Fibroblast of lung (primary cell): ENCODE results near the gene MIPOL1. TPM values are rescaled to one million over a fixed set of nuclear protein-coding genes. Genes with fewer than 3 reads are reported as not detected.

Experiments used
- DNase-seq, 2 donors: peaks; one replicate each; pipeline versions ENCODE4 v3.0.0 to v3.0.0-alpha.2; 2010; ENCODE audit warnings: low read depth in 2 of 2
- H2AFZ ChIP-seq: 2 replicates; pipeline ENCODE4 v1.5.1; 2012; ENCODE audit warnings: low read length, control low read depth, inconsistent platforms
- H3K27ac ChIP-seq: 2 replicates; pipeline ENCODE4 v1.5.1; 2011; ENCODE audit warnings: low read length, control low read depth; ENCODE audit not compliant: insufficient read depth
- H3K27me3 ChIP-seq: 2 replicates; pipeline ENCODE4 v1.5.1; 2011; ENCODE audit warnings: mild to moderate bottlenecking, low read length; ENCODE audit not compliant: control insufficient read depth, insufficient read depth
- H3K36me3 ChIP-seq: 2 replicates; pipeline ENCODE4 v1.5.1; 2011; ENCODE audit warnings: low read length; ENCODE audit not compliant: control insufficient read depth, insufficient read depth
- H3K4me1 ChIP-seq: 2 replicates; pipeline ENCODE4 v1.5.1; 2011; ENCODE audit warnings: low read length; ENCODE audit not compliant: control insufficient read depth, insufficient read depth; ENCODE audit errors: extremely low read depth
- H3K4me2 ChIP-seq: 2 replicates; pipeline ENCODE4 v1.5.1; 2011; ENCODE audit warnings: low read length, control low read depth; ENCODE audit not compliant: insufficient read depth; ENCODE audit errors: extremely low read depth
- H3K4me3 ChIP-seq, 4 experiments: fragments of 200-600 bp in 1 of 4; sonication (generic) in 1 of 4; replicated peaks in 1 of 4; 2 replicates each; pipeline ENCODE4 v1.5.1; 2011 to 2016; ENCODE audit warnings: low read length in 4 of 4, low read depth in 3 of 4, mild to moderate bottlenecking in 3 of 4, control low read depth in 2 of 4, inconsistent platforms in 1 of 4, mixed read lengths in 1 of 4; ENCODE audit not compliant: insufficient read depth in 1 of 4; ENCODE audit errors: control extremely low read depth in 1 of 4
- H3K79me2 ChIP-seq: 2 replicates; pipeline ENCODE4 v1.5.1; 2012; ENCODE audit warnings: mild to moderate bottlenecking, low read length, inconsistent platforms; ENCODE audit not compliant: control insufficient read depth, insufficient read depth
- H3K9ac ChIP-seq: 2 replicates; pipeline ENCODE4 v1.5.1; 2011; ENCODE audit warnings: mild to moderate bottlenecking, low read length, control low read depth; ENCODE audit not compliant: insufficient read depth
- H3K9me3 ChIP-seq: 2 replicates; pipeline ENCODE4 v1.5.1; 2012; ENCODE audit warnings: low read depth, low read length; ENCODE audit not compliant: control insufficient read depth, insufficient read depth
- H4K20me1 ChIP-seq: 2 replicates; pipeline ENCODE4 v1.5.1; 2011; ENCODE audit warnings: low read length; ENCODE audit not compliant: control insufficient read depth, insufficient read depth; ENCODE audit errors: extremely low read depth
- CTCF ChIP-seq, 2 donors: IDR thresholded peaks in 1 of 2; conservative IDR thresholded peaks in 1 of 2; 1 replicate in 1 of 2; 2 replicates in 1 of 2; pipeline ENCODE4 v1.5.1; 2011 to 2012; ENCODE audit warnings: low read length in 2 of 2, control low read depth in 1 of 2, inconsistent platforms in 1 of 2, low read depth in 1 of 2, mild to moderate bottlenecking in 1 of 2
- EZH2 ChIP-seq: IDR thresholded peaks from 2 replicates; pipeline ENCODE4 v1.5.1; 2012; ENCODE audit warnings: low read length, control low read depth, mild to moderate bottlenecking; ENCODE audit errors: missing control alignments
- polyA plus RNA-seq, 2 donors: library from polyadenylated mRNA; depleted of rRNA in 1 of 2; stranded (reverse) in 1 of 2; unstranded in 1 of 2; fragments of >200 nt; gene quantifications; 2 replicates each; pipeline ENCODE4 v1.2.1, GENCODE V29; 2011 to 2012; ENCODE audit warnings: missing spikeins in 1 of 2
- total RNA-seq: library from RNA; depleted of rRNA; stranded (reverse); fragments of >200 nt; gene quantifications from 2 replicates; pipeline ENCODE4 v1.2.1, GENCODE V29; 2014

MIPOL1 gene
- total and polyA plus RNA-seq, 2 donors (not counting 1 experiment from before 2014, with no cell fraction given): 6.4 to 8.6 TPM

- Histone ChIP-seq H4K20me1 (no peaks in the 10 kb centered on the region), H3K9ac (no peak overlapping the region), H3K9me3 (no peaks in the 10 kb centered on the region), H2AFZ (no peak overlapping the region), H3K4me2 (no peak overlapping the region), H3K4me3 (no peak overlapping the region), H3K4me1 (no peaks in the 10 kb centered on the region), H3K27ac (no peak overlapping the region), H3K36me3 (no peaks in the 10 kb centered on the region), H3K79me2 (no peaks in the 10 kb centered on the region), H3K27me3 (no peaks in the 10 kb centered on the region)
- TF ChIP-seq CTCF (conservative IDR thresholded peaks at IDR 0.05 in 1 of 2, IDR thresholded peaks at IDR 0.05 in 1 of 2; ENCODE audit: low read depth in 1 of 2, low read length in 2 of 2): no peak
- no peak for TF ChIP-seq EZH2
- no peak for DNase-seq
These were observed 131.7 kb downstream of the MIPOL1 start for GRCh38 chr14:37329189-37330001.

GRCh38 chr14:37330910-37331309 is 133.2 kb downstream of the MIPOL1 start:
- no peak for DNase-seq
- Histone ChIP-seq H3K4me2 (no peak overlapping the region), H3K79me2 (no peaks in the 10 kb centered on the region), H4K20me1 (no peaks in the 10 kb centered on the region), H3K4me1 (no peaks in the 10 kb centered on the region), H3K27ac (no peak overlapping the region), H3K36me3 (no peaks in the 10 kb centered on the region), H3K9ac (no peak overlapping the region), H3K27me3 (no peaks in the 10 kb centered on the region), H3K4me3 (no peak overlapping the region), H3K9me3 (no peaks in the 10 kb centered on the region), H2AFZ (no peak overlapping the region)
- TF ChIP-seq EZH2 (no peak), CTCF (conservative IDR thresholded peaks at IDR 0.05 in 1 of 2, IDR thresholded peaks at IDR 0.05 in 1 of 2; ENCODE audit: low read depth in 1 of 2, low read length in 2 of 2) (no peak)

- Histone ChIP-seq H3K27me3 (no peaks in the 10 kb centered on the region), H3K4me1 (no peaks in the 10 kb centered on the region), H3K27ac (no peak overlapping the region), H3K9me3 (no peaks in the 10 kb centered on the region), H3K9ac (no peak overlapping the region), H3K79me2 (no peaks in the 10 kb centered on the region), H2AFZ (no peak overlapping the region), H3K36me3 (no peaks in the 10 kb centered on the region), H3K4me3 (no peak overlapping the region), H4K20me1 (no peaks in the 10 kb centered on the region), H3K4me2 (no peak overlapping the region)
- TF ChIP-seq CTCF (conservative IDR thresholded peaks at IDR 0.05 in 1 of 2, IDR thresholded peaks at IDR 0.05 in 1 of 2; ENCODE audit: low read depth in 1 of 2, low read length in 2 of 2) (no peak), EZH2 (no peak)
- DNase-seq: no peak
These were observed 142.6 kb downstream of the MIPOL1 start for GRCh38 chr14:37340353-37340752.
